H1 (cell line): ENCODE measurements around the gene SEZ6. TPM values are rescaled to one million over a fixed set of nuclear protein-coding genes. Genes with fewer than 3 reads are reported as not detected.

Experiments
- BACH1 ChIP-seq: IDR thresholded peaks from 2 replicates; pipeline ENCODE4 v1.6.1; 2012; ENCODE audit warnings: low read length, improper control_type of control experiment
- CBX5 ChIP-seq: fragments of 300-800, 300-1000 bp; sonication (generic); IDR thresholded peaks from 2 replicates; pipeline ENCODE4 v1.7.1; 2016; ENCODE audit warnings: antibody characterized with exemption, low read length, low read depth
- CBX8 ChIP-seq: fragments of 300-800, 300-1000 bp; sonication (generic); IDR thresholded peaks from 2 replicates; pipeline ENCODE4 v1.7.1; 2016; ENCODE audit warnings: low read depth, low read length, borderline replicate concordance
- CEBPB ChIP-seq: IDR thresholded peaks from 2 replicates; pipeline ENCODE4 v1.6.1; 2012; ENCODE audit warnings: low read depth, low read length
- E2F6 ChIP-seq: IDR thresholded peaks from 2 replicates; pipeline ENCODE4 v1.6.1; 2012; ENCODE audit warnings: inconsistent platforms
- EP300 ChIP-seq, 2 experiments: IDR thresholded peaks; 1 replicate in 1 of 2; 2 replicates in 1 of 2; pipeline ENCODE4 v1.6.1; 2011 to 2012; ENCODE audit warnings: low read depth in 2 of 2, low read length in 2 of 2, mild to moderate bottlenecking in 2 of 2, borderline replicate concordance in 1 of 2, inconsistent platforms in 1 of 2, moderate library complexity in 1 of 2
- GABPA ChIP-seq: IDR thresholded peaks from 2 replicates; pipeline ENCODE4 v1.6.1; 2011; ENCODE audit warnings: mild to moderate bottlenecking, low read length, moderate library complexity, borderline replicate concordance; ENCODE audit not compliant: insufficient read depth
- HDAC2 ChIP-seq, 2 experiments: fragments of 300-600 bp in 1 of 2; sonication (generic) in 1 of 2; IDR thresholded peaks; 2 replicates each; pipeline ENCODE4 v1.6.1; 2011 to 2012; ENCODE audit warnings: low read depth in 2 of 2, low read length in 2 of 2, mild to moderate bottlenecking in 2 of 2, moderate library complexity in 2 of 2, borderline replicate concordance in 1 of 2, inconsistent platforms in 1 of 2
- KDM1A ChIP-seq: fragments of 200-600, 300-600 bp; sonication (generic); IDR thresholded peaks from 2 replicates; pipeline ENCODE4 v1.7.1; 2016; ENCODE audit warnings: mild to moderate bottlenecking, low read length, borderline replicate concordance
- KDM4A ChIP-seq: IDR thresholded peaks from one replicate; pipeline ENCODE4 v1.7.1; 2012; ENCODE audit warnings: low read depth, mild to moderate bottlenecking, moderate library complexity, low read length, inconsistent platforms; ENCODE audit not compliant: severe bottlenecking
- MAFK ChIP-seq: IDR thresholded peaks from 2 replicates; pipeline ENCODE4 v1.6.1; 2012; ENCODE audit warnings: low read depth, mild to moderate bottlenecking, improper control_type of control experiment, low read length
- POLR2AphosphoS5 ChIP-seq: IDR thresholded peaks from 2 replicates; pipeline ENCODE4 v1.6.1; 2011; ENCODE audit warnings: low read depth, low read length
- RAD21 ChIP-seq, 2 experiments: IDR thresholded peaks in 1 of 2; conservative IDR thresholded peaks in 1 of 2; 2 replicates each; pipeline ENCODE4 v1.6.1; 2011; ENCODE audit warnings: low read depth in 2 of 2, low read length in 2 of 2, improper control_type of control experiment in 1 of 2, inconsistent platforms in 1 of 2, mild to moderate bottlenecking in 1 of 2, moderate library complexity in 1 of 2
- RXRA ChIP-seq: IDR thresholded peaks from 2 replicates; pipeline ENCODE4 v1.6.1; 2011; ENCODE audit warnings: low read depth, mild to moderate bottlenecking, low read length, moderate library complexity; ENCODE audit not compliant: insufficient read depth
- SIN3A ChIP-seq, 2 experiments: IDR thresholded peaks in 1 of 2; conservative IDR thresholded peaks in 1 of 2; 2 replicates each; pipeline ENCODE4 v1.6.1; 2011 to 2012; ENCODE audit warnings: low read length in 2 of 2, improper control_type of control experiment in 1 of 2, low read depth in 1 of 2, mild to moderate bottlenecking in 1 of 2
- SP1 ChIP-seq: IDR thresholded peaks from 2 replicates; pipeline ENCODE4 v1.6.1; 2011; ENCODE audit warnings: low read depth, low read length
- SP2 ChIP-seq: IDR thresholded peaks from 2 replicates; pipeline ENCODE4 v1.6.1; 2012; ENCODE audit warnings: mild to moderate bottlenecking, low read length, inconsistent platforms
- SUZ12 ChIP-seq: fragments of 200-600 bp; sonication (generic); IDR thresholded peaks from 2 replicates; pipeline ENCODE4 v1.6.1; 2012; ENCODE audit warnings: mild to moderate bottlenecking, inconsistent platforms, low read length, moderate library complexity, mixed read lengths
- TEAD4 ChIP-seq: IDR thresholded peaks from 2 replicates; pipeline ENCODE4 v1.6.1; 2012; ENCODE audit warnings: low read depth, low read length, inconsistent platforms, mixed read lengths
- USF2 ChIP-seq: IDR thresholded peaks from 2 replicates; pipeline ENCODE4 v1.6.1; 2011; ENCODE audit warnings: low read length, improper control_type of control experiment
- polyA plus RNA-seq, 7 experiments: library from polyadenylated mRNA; depleted of rRNA in 3 of 7; stranded (reverse) in 5 of 7; unstranded in 2 of 7; fragments of >200 nt in 5 of 7; fragments of 200-250 nt in 2 of 7; gene quantifications; 1 replicate in 5 of 7; 2 replicates in 1 of 7; 4 replicates in 1 of 7; pipeline versions ENCODE4 v1.2.1 to v1.2.3, GENCODE V29; 2011 to 2013; ENCODE audit warnings: missing spikeins in 2 of 7, mixed read lengths in 2 of 7
- total RNA-seq: library from RNA; stranded (reverse); fragmentation: NEBNext Ultra II Directional; extraction: Animal tissue kit (Norgen Biotek cat#: 25700); gene quantifications from 2 replicates; pipeline ENCODE4 v1.2.1, GENCODE V29; 2021

The SEZ6 gene
- total and polyA plus RNA-seq, 2 of the 8 experiments (the other 6 are each of a cell fraction or from before 2014, with no cell fraction given), result 6.9 to 16.1 TPM

GRCh38 chr17:28951991-28952975 is 53.5 kb downstream of the SEZ6 start (continued):
- TF ChIP-seq E2F6, result no peak
- TF ChIP-seq SP2, result peak; percentile 21; the same call in 1 of the 2 replicates
- TF ChIP-seq USF2, result no peak
- TF ChIP-seq KDM1A, result no peak
- no peak for TF ChIP-seq MAFK
- no peak for TF ChIP-seq CBX5
- no peak for TF ChIP-seq CEBPB
- TF ChIP-seq EP300 (IDR thresholded peaks at IDR 0.05; ENCODE audit: borderline replicate concordance in 1 of 2, low read depth in 2 of 2, low read length in 2 of 2), result no peak
- peak; percentile 64 for TF ChIP-seq POLR2AphosphoS5
- TF ChIP-seq HDAC2 (IDR thresholded peaks at IDR 0.05; ENCODE audit: borderline replicate concordance in 1 of 2, low read depth in 2 of 2, low read length in 2 of 2), result no peak
- no peak for TF ChIP-seq CBX8
- peak; percentile 37; the same call in 1 of the 2 replicates for TF ChIP-seq BACH1
- TF ChIP-seq GABPA, result no peak
- TF ChIP-seq SP1, result peak; percentile 56; the same call in 1 of the 2 replicates
- TF ChIP-seq SUZ12, result no peak
- TF ChIP-seq TEAD4, result peak; percentile 52; the same call in 1 of the 2 replicates
- peak; percentile 91 for TF ChIP-seq KDM4A
- peak; percentile 63 to 70; a peak in 1 of 4 replicates for TF ChIP-seq SIN3A (conservative IDR thresholded peaks at IDR 0.05 in 1 of 2, IDR thresholded peaks at IDR 0.05 in 1 of 2; ENCODE audit: low read depth in 1 of 2, low read length in 2 of 2)
- TF ChIP-seq RXRA, result no peak
- no peak for TF ChIP-seq RAD21 (IDR thresholded peaks at IDR 0.05 in 1 of 2, conservative IDR thresholded peaks at IDR 0.05 in 1 of 2; ENCODE audit: low read depth in 2 of 2, low read length in 2 of 2)
